ENCODE measurements around the gene MTCL3.

The MTCL3 gene

DNA sequence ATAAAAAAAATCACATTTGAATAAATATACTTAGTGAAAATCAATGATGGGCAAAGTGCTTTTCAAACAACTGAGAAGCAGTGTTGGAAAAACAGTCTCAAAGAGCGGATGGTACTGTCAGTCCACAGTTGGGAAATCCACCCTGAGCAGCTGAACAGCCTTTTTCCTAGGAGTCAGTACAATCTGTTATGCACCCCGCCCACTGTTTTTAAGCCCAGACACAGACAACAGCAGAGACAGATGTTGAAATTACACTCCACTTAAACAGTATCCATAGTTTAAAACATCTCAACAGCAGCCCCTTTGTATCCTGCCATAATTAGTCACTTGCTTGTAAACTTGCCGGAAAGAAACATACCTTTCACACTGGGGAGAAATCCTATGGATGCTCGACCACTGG is 60.3 kb downstream of the MTCL3 start:
- H3K4me3 ChIP-seq (ENCODE audit: low read depth, low read length): no peak overlapping the region
- TF ChIP-seq, protein P1, sequence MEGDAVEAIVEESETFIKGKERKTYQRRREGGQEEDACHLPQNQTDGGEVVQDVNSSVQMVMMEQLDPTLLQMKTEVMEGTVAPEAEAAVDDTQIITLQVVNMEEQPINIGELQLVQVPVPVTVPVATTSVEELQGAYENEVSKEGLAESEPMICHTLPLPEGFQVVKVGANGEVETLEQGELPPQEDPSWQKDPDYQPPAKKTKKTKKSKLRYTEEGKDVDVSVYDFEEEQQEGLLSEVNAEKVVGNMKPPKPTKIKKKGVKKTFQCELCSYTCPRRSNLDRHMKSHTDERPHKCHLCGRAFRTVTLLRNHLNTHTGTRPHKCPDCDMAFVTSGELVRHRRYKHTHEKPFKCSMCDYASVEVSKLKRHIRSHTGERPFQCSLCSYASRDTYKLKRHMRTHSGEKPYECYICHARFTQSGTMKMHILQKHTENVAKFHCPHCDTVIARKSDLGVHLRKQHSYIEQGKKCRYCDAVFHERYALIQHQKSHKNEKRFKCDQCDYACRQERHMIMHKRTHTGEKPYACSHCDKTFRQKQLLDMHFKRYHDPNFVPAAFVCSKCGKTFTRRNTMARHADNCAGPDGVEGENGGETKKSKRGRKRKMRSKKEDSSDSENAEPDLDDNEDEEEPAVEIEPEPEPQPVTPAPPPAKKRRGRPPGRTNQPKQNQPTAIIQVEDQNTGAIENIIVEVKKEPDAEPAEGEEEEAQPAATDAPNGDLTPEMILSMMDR (IDR thresholded peaks at IDR 0.05; ENCODE audit: low read depth, low read length, missing control alignments): no peak
- in situ Hi-C loops (cut with HindIII; ENCODE audit: low sequenced_read_pairs): no loop called here
- no peak for DNase-seq (ENCODE audit: low read depth)

DNA sequence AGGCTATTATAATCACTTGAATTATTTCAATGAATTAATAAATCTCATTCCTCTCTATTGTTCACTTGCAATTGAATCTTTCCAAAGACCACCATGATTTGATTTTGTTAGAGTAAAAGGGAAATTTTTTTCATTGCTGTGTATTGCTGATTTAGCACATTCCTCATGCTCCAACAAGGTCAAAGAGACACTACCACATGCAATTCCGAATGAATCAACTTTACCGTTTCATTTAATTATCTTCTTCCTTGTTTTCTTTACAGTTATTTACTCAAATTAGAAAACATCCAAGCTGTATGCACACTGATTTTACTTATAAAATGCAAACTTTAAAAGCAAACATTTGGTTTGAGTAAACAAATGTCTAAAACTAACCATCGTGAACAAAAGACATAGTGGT is 60.9 kb downstream of the MTCL3 start:
- no peak overlapping the region for H3K4me3 ChIP-seq (ENCODE audit: low read depth, low read length)
- in situ Hi-C loops (cut with HindIII; ENCODE audit: low sequenced_read_pairs): no loop called here
- TF ChIP-seq, protein P1 (IDR thresholded peaks at IDR 0.05; ENCODE audit: low read depth, low read length, missing control alignments): no peak
- DNase-seq (ENCODE audit: low read depth): no peak

DNA sequence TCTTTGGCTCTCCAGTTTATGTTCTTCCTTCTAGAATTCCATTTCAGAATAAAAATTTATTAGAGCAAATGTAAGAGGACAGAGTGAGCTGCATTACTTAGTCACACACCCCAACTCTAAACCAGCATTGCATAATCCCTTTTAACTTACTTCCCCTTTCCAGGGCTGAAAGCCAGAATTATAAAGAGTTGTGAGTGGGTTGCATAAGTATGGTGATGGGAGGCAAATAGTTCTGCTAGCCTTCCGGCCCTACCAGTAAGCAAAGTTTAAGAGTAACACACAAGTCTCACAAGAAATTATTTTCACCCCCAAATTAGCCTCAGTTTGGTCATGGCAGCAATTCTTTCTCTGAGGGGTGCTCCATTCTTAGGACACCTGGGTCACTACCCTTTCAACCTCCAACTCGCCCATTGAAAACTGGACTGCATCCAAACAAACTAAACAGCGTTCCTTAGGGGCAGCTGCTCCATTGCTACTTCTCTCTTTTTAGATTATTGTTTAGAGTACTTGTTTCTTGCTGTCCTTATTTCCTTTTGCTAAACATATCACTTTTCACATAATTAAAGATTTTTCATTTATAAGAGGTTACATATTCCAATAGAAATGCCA is 61.6 kb downstream of the MTCL3 start:
- TF ChIP-seq, protein P1 (IDR thresholded peaks at IDR 0.05; ENCODE audit: low read depth, low read length, missing control alignments): no peak
- H3K4me3 ChIP-seq (ENCODE audit: low read depth, low read length): no peak overlapping the region
- DNase-seq (ENCODE audit: low read depth): peak; percentile 26
- in situ Hi-C loops (cut with HindIII; ENCODE audit: low sequenced_read_pairs): no loop called here

DNA sequence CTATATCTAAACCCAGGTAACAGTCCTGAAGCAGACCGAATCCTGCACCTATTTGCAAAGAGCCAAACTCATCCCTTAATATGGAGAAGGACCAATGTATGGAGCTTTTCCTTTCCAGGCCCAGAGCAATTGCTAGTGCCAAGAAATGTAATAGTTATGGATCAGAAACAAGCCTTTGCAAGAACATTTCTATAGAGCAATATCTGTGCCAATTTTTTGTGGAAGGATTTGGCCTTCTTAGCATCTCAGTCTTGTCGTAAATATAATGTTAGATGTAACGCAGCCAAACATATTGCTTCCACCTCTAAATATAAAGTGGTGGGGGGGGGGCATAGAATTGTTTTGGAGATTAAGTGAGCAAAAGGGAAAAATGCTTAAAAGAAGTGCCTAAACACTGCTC is 62.7 kb downstream of the MTCL3 start:
- TF ChIP-seq, protein P1 (IDR thresholded peaks at IDR 0.05; ENCODE audit: low read depth, low read length, missing control alignments): no peak
- H3K4me3 ChIP-seq (ENCODE audit: low read depth, low read length): no peak overlapping the region
- DNase-seq (ENCODE audit: low read depth): no peak
- in situ Hi-C loops (cut with HindIII; ENCODE audit: low sequenced_read_pairs): no loop called here

DNA sequence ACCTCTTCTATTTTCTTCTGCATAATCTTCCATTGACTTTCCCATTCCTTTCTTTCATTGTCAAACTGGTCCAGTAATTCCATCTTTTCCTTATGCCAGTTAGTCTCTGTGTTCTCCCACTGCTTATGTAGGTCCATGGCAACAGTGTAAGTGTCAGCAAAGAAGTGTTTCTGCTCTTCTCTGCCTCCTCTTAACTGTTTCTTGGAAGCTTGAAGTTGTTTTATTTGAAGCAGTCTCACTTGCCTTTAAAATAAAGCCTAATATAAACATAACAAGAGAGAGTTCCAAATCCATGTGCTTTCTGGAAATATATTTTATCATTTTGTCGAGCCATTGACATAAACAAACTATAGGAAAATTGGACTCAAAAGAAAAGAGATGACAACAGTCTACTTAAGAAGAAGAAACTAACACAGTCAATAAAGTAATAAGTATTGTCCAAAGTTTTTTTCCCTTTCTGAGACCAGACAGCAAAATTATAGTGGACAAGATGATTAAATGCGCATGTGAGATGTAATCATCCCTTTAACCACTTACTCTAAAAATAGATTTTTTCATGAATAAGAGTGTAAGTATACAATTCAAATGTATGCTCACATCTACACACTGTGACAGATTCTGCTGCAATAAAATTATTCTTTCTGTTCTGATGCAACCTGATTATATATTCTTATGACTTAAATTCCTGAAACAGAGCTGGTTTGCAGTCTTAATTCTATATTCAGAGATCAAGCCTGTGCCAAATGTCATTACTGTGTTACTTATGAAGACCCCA is 65.1 kb downstream of the MTCL3 start:
- TF ChIP-seq, protein P1 (IDR thresholded peaks at IDR 0.05; ENCODE audit: low read depth, low read length, missing control alignments): no peak
- no peak for DNase-seq (ENCODE audit: low read depth)
- no peak overlapping the region for H3K4me3 ChIP-seq (ENCODE audit: low read depth, low read length)
- in situ Hi-C loops (cut with HindIII; ENCODE audit: low sequenced_read_pairs): no loop called here

DNA sequence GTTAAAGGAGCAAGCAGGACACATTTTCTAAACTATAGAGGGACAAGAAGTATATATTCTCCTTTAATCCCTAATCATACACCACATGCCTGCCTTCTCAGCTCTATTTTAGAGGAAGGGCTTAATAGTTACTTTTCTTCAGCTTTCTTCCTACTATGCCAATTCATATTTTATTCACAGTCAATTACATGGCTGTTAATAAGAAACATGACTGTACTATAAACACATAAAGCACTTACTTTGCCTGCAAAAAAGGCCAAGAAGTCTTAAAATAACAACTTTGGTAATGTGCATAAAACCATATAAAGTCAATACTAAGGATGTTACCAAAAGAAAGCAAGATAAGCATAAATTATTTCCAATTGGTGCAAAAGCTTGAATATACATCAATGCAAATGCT is 66.3 kb downstream of the MTCL3 start:
- peak; percentile 2 for DNase-seq (ENCODE audit: low read depth)
- in situ Hi-C loops (cut with HindIII; ENCODE audit: low sequenced_read_pairs): no loop called here
- TF ChIP-seq, protein P1 (IDR thresholded peaks at IDR 0.05; ENCODE audit: low read depth, low read length, missing control alignments): no peak
- H3K4me3 ChIP-seq (ENCODE audit: low read depth, low read length): no peak overlapping the region
